ENCODE data around the gene MADD. TPM values are rescaled to one million over a fixed set of nuclear protein-coding genes. Genes with fewer than 3 reads are reported as not detected.
"Not testable (repeated sequence)": the region's sequence is repeated elsewhere in the genome, so short reads cannot be mapped to it uniquely, and the experiment has no call there.

The MADD gene
- total RNA-seq, 5 donors from 2014 or later (not counting 1 experiment from before 2014, with no cell fraction given): 116 to 189 (median 124) TPM

DNA sequence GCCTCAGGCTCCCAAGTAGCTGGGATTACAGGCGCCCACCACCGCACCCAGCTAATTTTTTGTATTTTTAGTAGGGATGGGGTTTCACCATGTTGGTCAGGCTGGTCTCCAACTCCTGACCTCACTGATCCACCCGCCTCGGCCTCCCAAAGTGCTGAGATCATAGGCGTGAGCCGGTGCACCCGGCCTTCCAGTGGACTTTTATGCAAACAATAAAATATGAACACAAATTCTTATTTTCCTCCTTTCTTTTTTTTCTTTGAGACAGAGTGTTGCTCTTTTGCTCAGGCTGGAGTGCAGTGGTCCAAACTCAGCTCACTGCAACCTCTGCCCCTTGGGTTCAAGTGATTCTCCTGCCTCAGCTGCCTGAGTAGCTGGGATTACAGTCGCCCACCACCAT lies 46.6 kb downstream of the MADD start:
- H3K27ac ChIP-seq (ENCODE audit: low read length); DNase-seq; H3K4me1 ChIP-seq (ENCODE audit: control insufficient read depth in 1 of 2, extremely low read depth in 1 of 2, insufficient read depth in 2 of 2, low read length in 2 of 2); H3K9me3 ChIP-seq; H3K27me3 ChIP-seq (replicated peaks in 1 of 2; ENCODE audit: control insufficient read depth in 2 of 2, extremely low read depth in 1 of 2, insufficient read depth in 2 of 2, low read length in 1 of 2); ATAC-seq (replicated peaks in 1 of 4); CTCF ChIA-PET; H3K4me1 Mint-ChIP-seq; H3K27ac Mint-ChIP-seq; H3K4me3 ChIP-seq (ENCODE audit: control insufficient read depth in 1 of 2, extremely low read depth in 1 of 2, low read length in 1 of 2); POLR2A ChIA-PET; H3K4me3 Mint-ChIP-seq; H3K9me3 Mint-ChIP-seq; H3K27me3 Mint-ChIP-seq: not testable (repeated sequence)
- H3K36me3 Mint-ChIP-seq: peaks cover 32% of the 10 kb centered on the region
- H3K36me3 ChIP-seq (ENCODE audit: control insufficient read depth in 2 of 2, extremely low read depth in 1 of 2, insufficient read depth in 1 of 2, low read length in 1 of 2): peaks cover 7 to 70% of the 10 kb centered on the region in 2 donors
- no CpG with 5 or more reads among the region's 8 CpGs for WGBS (ENCODE audit: insufficient coverage)

DNA sequence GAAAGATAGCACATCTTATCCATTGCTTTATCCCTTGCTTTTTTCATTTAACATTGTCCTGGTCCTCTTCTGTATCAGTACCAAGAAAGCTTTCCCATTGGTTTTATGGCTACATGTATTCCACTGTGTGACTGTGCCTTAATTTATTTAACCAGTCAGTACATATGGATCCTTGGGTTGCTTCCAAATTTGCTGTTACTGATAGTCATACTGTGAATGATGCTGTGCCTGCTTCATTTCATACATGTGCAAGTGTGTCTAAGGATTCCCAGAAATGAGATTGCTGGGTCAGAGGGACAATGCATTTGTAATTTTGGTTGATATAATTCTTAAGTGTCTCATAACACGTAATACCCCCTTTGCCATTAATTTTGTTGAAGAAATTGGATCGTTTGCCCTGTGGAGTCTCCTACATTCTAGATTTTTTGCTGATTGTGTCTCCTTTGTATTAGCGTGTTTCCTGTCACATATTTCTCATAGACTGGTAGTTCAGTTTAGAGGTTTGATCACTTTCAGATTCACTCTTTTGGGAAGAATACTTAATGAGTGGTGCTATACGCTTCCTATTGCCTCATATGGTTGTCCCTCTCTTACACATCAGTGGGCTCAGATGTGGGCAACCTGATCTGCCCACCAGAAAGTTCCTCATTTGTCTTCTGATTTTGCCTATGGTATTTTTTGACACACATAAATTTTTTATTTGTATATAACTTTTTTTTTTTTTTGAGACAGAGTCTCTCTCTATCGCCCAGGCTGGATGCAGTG lies 47.3 kb downstream of the MADD start:
- DNase-seq (no peak), ATAC-seq (replicated peaks in 1 of 4) (no peak)
- no peak overlapping the region for H3K4me3 Mint-ChIP-seq
- H3K27me3 Mint-ChIP-seq: no peaks in the 10 kb centered on the region
- no peaks in the 10 kb centered on the region for H3K4me1 ChIP-seq (ENCODE audit: control insufficient read depth in 1 of 2, extremely low read depth in 1 of 2, insufficient read depth in 2 of 2, low read length in 2 of 2)
- no peak overlapping the region for H3K27ac Mint-ChIP-seq
- no peak overlapping the region for H3K4me3 ChIP-seq (ENCODE audit: control insufficient read depth in 1 of 2, extremely low read depth in 1 of 2, low read length in 1 of 2)
- POLR2A ChIA-PET: no interaction called here
- H3K36me3 ChIP-seq (ENCODE audit: control insufficient read depth in 2 of 2, extremely low read depth in 1 of 2, insufficient read depth in 1 of 2, low read length in 1 of 2): peaks cover 7 to 69% of the 10 kb centered on the region in 2 donors
- no peaks in the 10 kb centered on the region for H3K27me3 ChIP-seq (replicated peaks in 1 of 2; ENCODE audit: control insufficient read depth in 2 of 2, extremely low read depth in 1 of 2, insufficient read depth in 2 of 2, low read length in 1 of 2)
- H3K9me3 Mint-ChIP-seq: no peaks in the 10 kb centered on the region
- CTCF ChIA-PET: no interaction called here
- peaks cover 39% of the 10 kb centered on the region for H3K36me3 Mint-ChIP-seq
- H3K9me3 ChIP-seq: no peaks in the 10 kb centered on the region
- peaks cover 0 to 3% (median 0%) of the 10 kb centered on the region in 3 donors for H3K4me1 Mint-ChIP-seq
- 60% methylated on average over 1 of the region's 5 CpGs for WGBS (ENCODE audit: insufficient coverage)
- H3K27ac ChIP-seq (ENCODE audit: low read length): no peak overlapping the region

DNA sequence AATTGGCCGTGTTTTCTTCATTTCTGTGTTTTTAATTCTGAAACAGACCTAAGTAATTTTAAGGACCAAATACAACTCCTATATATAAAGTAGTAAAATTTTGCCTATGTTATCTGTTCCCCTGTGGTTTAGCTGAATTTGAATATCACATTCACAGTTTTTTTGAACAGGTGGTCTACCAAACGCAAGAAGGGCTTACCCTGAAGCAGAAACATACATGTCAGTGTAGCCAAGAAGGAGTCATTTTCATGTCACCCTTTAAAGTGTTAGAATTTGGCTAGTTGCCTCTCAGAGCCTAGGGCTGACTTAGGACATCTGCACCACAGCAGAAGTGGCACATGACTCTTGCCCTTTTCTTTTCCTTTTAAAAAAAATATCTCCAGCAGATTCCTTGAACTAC lies 48.2 kb downstream of the MADD start:
- H3K27me3 Mint-ChIP-seq: no peaks in the 10 kb centered on the region
- no CpG with 5 or more reads among the region's 2 CpGs for WGBS (ENCODE audit: insufficient coverage)
- no peaks in the 10 kb centered on the region for H3K9me3 Mint-ChIP-seq
- ATAC-seq (replicated peaks in 1 of 4) (no peak), DNase-seq (no peak)
- Histone ChIP-seq H3K27ac (ENCODE audit: low read length) (no peak overlapping the region), H3K4me1 (ENCODE audit: control insufficient read depth in 1 of 2, extremely low read depth in 1 of 2, insufficient read depth in 2 of 2, low read length in 2 of 2) (no peaks in the 10 kb centered on the region), H3K4me3 (ENCODE audit: control insufficient read depth in 1 of 2, extremely low read depth in 1 of 2, low read length in 1 of 2) (no peak overlapping the region), H3K27me3 (replicated peaks in 1 of 2; ENCODE audit: control insufficient read depth in 2 of 2, extremely low read depth in 1 of 2, insufficient read depth in 2 of 2, low read length in 1 of 2) (no peaks in the 10 kb centered on the region), H3K36me3 (ENCODE audit: control insufficient read depth in 2 of 2, extremely low read depth in 1 of 2, insufficient read depth in 1 of 2, low read length in 1 of 2) (peaks cover 7 to 62% of the 10 kb centered on the region in 2 donors), H3K9me3 (no peaks in the 10 kb centered on the region)
- H3K36me3 Mint-ChIP-seq: peaks cover 36% of the 10 kb centered on the region
- CTCF ChIA-PET: interaction anchor here in 1 of 2 donors (0.7 kb wide), 1 partner anchor 29 kb away, joined by 3 read pairs; no protein-coding TSS in a partner anchor
- POLR2A ChIA-PET: no interaction called here
- peaks cover 0 to 3% (median 0%) of the 10 kb centered on the region in 3 donors for H3K4me1 Mint-ChIP-seq
- no peak overlapping the region for H3K4me3 Mint-ChIP-seq
- H3K27ac Mint-ChIP-seq: no peak overlapping the region

DNA sequence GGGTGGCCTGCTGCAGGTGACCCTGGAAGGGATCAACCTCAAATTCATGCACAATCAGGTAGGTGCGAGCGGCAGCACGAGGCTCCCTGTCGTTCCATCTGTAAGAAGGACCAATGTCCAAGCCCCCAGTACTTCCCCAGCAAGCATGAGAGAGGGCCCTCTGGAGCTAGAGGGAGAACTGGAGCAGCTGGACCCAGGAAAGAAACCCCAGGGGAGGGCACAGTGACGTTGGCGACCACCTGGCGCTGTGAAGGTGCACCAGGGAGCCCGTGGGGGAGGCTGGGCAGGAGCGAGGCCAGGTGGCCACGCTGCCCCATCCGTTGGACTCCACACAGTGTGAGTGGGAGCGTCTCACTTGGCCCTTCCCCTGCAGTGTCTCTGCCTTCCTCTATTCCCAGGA lies 54.6 kb downstream of the MADD start:
- Histone ChIP-seq H3K4me3 (ENCODE audit: control insufficient read depth in 1 of 2, extremely low read depth in 1 of 2, low read length in 1 of 2) (no peak overlapping the region), H3K27ac (ENCODE audit: low read length) (no peak overlapping the region), H3K4me1 (ENCODE audit: control insufficient read depth in 1 of 2, extremely low read depth in 1 of 2, insufficient read depth in 2 of 2, low read length in 2 of 2) (no peaks in the 10 kb centered on the region), H3K27me3 (replicated peaks in 1 of 2; ENCODE audit: control insufficient read depth in 2 of 2, extremely low read depth in 1 of 2, insufficient read depth in 2 of 2, low read length in 1 of 2) (no peaks in the 10 kb centered on the region), H3K9me3 (no peaks in the 10 kb centered on the region), H3K36me3 (ENCODE audit: control insufficient read depth in 2 of 2, extremely low read depth in 1 of 2, insufficient read depth in 1 of 2, low read length in 1 of 2) (peaks cover 21 to 54% of the 10 kb centered on the region in 2 donors)
- ChIA-PET POLR2A (interaction anchor here (0.6 to 0.7 kb wide), 2 partner anchors 24 to 422 kb away, joined by 3 read pairs; no protein-coding TSS in a partner anchor), CTCF (no interaction called here)
- H3K27me3 Mint-ChIP-seq: no peaks in the 10 kb centered on the region
- H3K36me3 Mint-ChIP-seq: peaks cover 36% of the 10 kb centered on the region
- WGBS (ENCODE audit: insufficient coverage): 99% methylated on average over 11 of the region's 12 CpGs
- DNase-seq: no peak
- H3K27ac Mint-ChIP-seq: no peak overlapping the region
- no peaks in the 10 kb centered on the region for H3K4me1 Mint-ChIP-seq
- H3K9me3 Mint-ChIP-seq: no peaks in the 10 kb centered on the region
- H3K4me3 Mint-ChIP-seq: no peak overlapping the region
- ATAC-seq (replicated peaks in 1 of 4): no peak

DNA sequence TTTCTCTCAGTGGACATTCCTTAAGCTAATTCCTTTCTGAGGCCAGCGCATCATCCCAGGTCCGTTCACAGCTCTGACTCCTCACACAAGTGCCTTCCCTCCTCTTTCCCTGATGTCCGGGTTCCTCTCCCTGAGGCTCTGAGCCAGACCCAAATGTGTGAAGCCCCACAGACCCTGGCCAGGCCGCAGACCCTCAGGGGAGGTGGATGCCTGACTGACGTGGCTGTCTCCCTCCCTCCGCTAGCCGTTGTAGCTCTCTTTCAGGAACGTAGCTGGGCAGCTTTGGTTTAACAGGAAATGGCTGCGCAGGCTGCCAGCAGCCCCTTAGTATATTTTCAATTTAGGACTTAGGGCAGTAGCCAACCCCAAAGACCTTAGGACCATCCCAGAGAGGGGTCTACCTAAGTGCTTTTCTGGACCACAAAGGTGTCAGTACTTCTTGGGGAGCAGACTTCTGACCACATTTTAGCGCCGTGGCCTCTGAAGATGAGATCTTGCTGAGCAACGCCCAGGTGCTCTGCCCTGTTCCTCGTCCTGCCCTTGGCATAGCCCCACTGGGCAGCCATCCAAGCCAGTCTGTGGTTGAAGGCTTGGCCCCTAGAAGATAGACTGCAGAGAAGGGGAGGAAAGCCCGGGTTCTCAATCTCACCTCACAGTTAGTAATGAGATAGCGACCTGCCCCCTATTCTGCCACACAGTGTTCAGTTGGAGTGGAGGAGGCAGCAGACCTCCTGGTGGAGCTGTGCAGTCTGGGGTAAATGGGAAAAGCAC lies 55.5 kb downstream of the MADD start:
- Mint-ChIP-seq H3K9me3 (no peaks in the 10 kb centered on the region), H3K27me3 (no peaks in the 10 kb centered on the region), H3K27ac (peak overlapping the region; percentile 22 to 31), H3K4me1 (no peaks in the 10 kb centered on the region), H3K4me3 (no peak overlapping the region), H3K36me3 (peaks cover 36% of the 10 kb centered on the region)
- no peaks in the 10 kb centered on the region for H3K4me1 ChIP-seq (ENCODE audit: control insufficient read depth in 1 of 2, extremely low read depth in 1 of 2, insufficient read depth in 2 of 2, low read length in 2 of 2)
- no peaks in the 10 kb centered on the region for H3K27me3 ChIP-seq (replicated peaks in 1 of 2; ENCODE audit: control insufficient read depth in 2 of 2, extremely low read depth in 1 of 2, insufficient read depth in 2 of 2, low read length in 1 of 2)
- CTCF ChIA-PET: no interaction called here
- DNase-seq (no peak), ATAC-seq (replicated peaks in 1 of 4) (no peak)
- no peak overlapping the region for H3K27ac ChIP-seq (ENCODE audit: low read length)
- no peaks in the 10 kb centered on the region for H3K9me3 ChIP-seq
- WGBS (ENCODE audit: insufficient coverage): 79% methylated on average over 9 of the region's 15 CpGs
- no peak overlapping the region for H3K4me3 ChIP-seq (ENCODE audit: control insufficient read depth in 1 of 2, extremely low read depth in 1 of 2, low read length in 1 of 2)
- H3K36me3 ChIP-seq (ENCODE audit: control insufficient read depth in 2 of 2, extremely low read depth in 1 of 2, insufficient read depth in 1 of 2, low read length in 1 of 2): peaks cover 21 to 53% of the 10 kb centered on the region in 2 donors
- POLR2A ChIA-PET: no interaction called here

DNA sequence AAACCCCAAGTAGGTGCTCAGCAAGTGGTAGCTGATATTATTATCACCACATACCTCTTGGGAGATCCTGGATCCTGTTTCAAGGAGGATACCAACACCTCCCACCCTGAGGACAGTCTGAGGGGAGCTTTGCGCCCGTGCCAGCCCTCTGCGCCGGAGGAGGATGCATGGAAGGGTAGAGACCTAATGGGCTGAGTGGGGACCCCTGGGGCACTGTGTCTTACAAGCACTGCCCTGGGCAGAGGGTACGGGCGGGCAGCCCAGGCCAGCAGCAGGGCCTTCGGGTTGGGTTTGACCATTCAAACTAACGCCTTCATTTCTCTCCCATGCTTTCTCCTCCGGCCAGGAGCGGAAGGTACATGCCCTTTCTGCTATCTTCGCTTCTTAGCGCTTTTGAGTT lies 56.3 kb downstream of the MADD start:
- Mint-ChIP-seq H3K27ac (no peak overlapping the region), H3K9me3 (no peaks in the 10 kb centered on the region), H3K4me3 (no peak overlapping the region), H3K27me3 (no peaks in the 10 kb centered on the region), H3K36me3 (peaks cover 39% of the 10 kb centered on the region), H3K4me1 (no peaks in the 10 kb centered on the region)
- H3K9me3 ChIP-seq: no peaks in the 10 kb centered on the region
- ATAC-seq (replicated peaks in 1 of 4) (no peak), DNase-seq (no peak)
- ChIA-PET POLR2A (no interaction called here), CTCF (no interaction called here)
- H3K4me3 ChIP-seq (ENCODE audit: control insufficient read depth in 1 of 2, extremely low read depth in 1 of 2, low read length in 1 of 2): no peak overlapping the region
- H3K36me3 ChIP-seq (ENCODE audit: control insufficient read depth in 2 of 2, extremely low read depth in 1 of 2, insufficient read depth in 1 of 2, low read length in 1 of 2): peaks cover 21 to 49% of the 10 kb centered on the region in 2 donors
- H3K27ac ChIP-seq (ENCODE audit: low read length): no peak overlapping the region
- no peaks in the 10 kb centered on the region for H3K4me1 ChIP-seq (ENCODE audit: control insufficient read depth in 1 of 2, extremely low read depth in 1 of 2, insufficient read depth in 2 of 2, low read length in 2 of 2)
- no peaks in the 10 kb centered on the region for H3K27me3 ChIP-seq (replicated peaks in 1 of 2; ENCODE audit: control insufficient read depth in 2 of 2, extremely low read depth in 1 of 2, insufficient read depth in 2 of 2, low read length in 1 of 2)
- WGBS (ENCODE audit: insufficient coverage): 100% methylated on average over 6 of the region's 12 CpGs

Data from T-cell (primary cell).